GM12878 (cell line): ENCODE measurements around the gene WNT3A. TPM values are rescaled to one million over a fixed set of nuclear protein-coding genes. Genes with fewer than 3 reads are reported as not detected.

Experiments
- ATAC-seq: fragments of 200-7000 bp; cut with Tn5 transposase; 3 replicates; pipeline ENCODE4 v1.9.1; 2020; ENCODE audit warnings: mild to moderate bottlenecking, moderate library complexity
- BruUV-seq: library from RNA; stranded (reverse); fragments of 400-500 nt; replicated peaks from 2 replicates; lab custom pipeline; 2021; lab: Mats Ljungman, UMichigan
- CTCF ChIA-PET: fragments of 300-600 bp; sonication (Branson Sonifier 250); formaldehyde crosslinking; extraction: SDS; loops from one replicate; lab custom pipeline; 2021; ENCODE audit warnings: inconsistent platforms; lab: Yijun Ruan, JAX
- POLR2A ChIA-PET: fragments of 350-600 bp; formaldehyde crosslinking; extraction: SDS; loops from one replicate; lab custom pipeline; 2021; ENCODE audit warnings: inconsistent platforms; lab: Charles Lee
- RAD21 ChIA-PET: fragments of 300-600 bp; sonication (Branson Sonifier 250); formaldehyde crosslinking; loops from one replicate; lab custom pipeline; 2023; ENCODE audit warnings: antibody characterized with exemption; ENCODE audit not compliant: unreplicated experiment; lab: Charles Lee
- SMC1A ChIA-PET: fragments of 300-600 bp; sonication (Branson Sonifier 250); formaldehyde crosslinking; loops from one replicate; lab custom pipeline; 2023; ENCODE audit not compliant: unreplicated experiment, uncharacterized antibody; lab: Charles Lee
- DNase-seq: peaks from one replicate; pipeline ENCODE4 v3.0.0-alpha.2; 2011; ENCODE audit warnings: low read depth, low spot score
- FAIRE-seq: peaks from 3 replicates; lab custom pipeline; 2011; peaks lifted over from hg19 to GRCh38; lab: Jason Lieb, UNC
- H2AFZ ChIP-seq: 2 replicates; pipeline ENCODE4 v1.6.0; 2011; ENCODE audit warnings: low read depth, low read length, control low read depth; ENCODE audit not compliant: control insufficient read depth
- H3K27ac ChIP-seq: 2 replicates; pipeline ENCODE4 v1.5.1; 2011; ENCODE audit warnings: control low read depth; ENCODE audit not compliant: control insufficient read depth, insufficient read depth
- H3K27me3 ChIP-seq, 2 experiments: replicated peaks in 1 of 2; 2 replicates each; pipeline versions ENCODE4 v1.6.0 to v1.6.1; 2011; ENCODE audit warnings: low read length in 1 of 2; ENCODE audit not compliant: control insufficient read depth in 2 of 2, insufficient read depth in 2 of 2
- H3K36me3 ChIP-seq, 2 experiments: 2 replicates each; pipeline ENCODE4 v1.5.1; 2011; ENCODE audit warnings: low read length in 1 of 2; ENCODE audit not compliant: control insufficient read depth in 2 of 2, insufficient read depth in 2 of 2
- H3K4me1 ChIP-seq: 2 replicates; pipeline ENCODE4 v1.6.1; 2011; ENCODE audit warnings: mild to moderate bottlenecking, low read length, moderate library complexity, mixed read lengths; ENCODE audit not compliant: control insufficient read depth, insufficient read depth
- H3K4me2 ChIP-seq: 2 replicates; pipeline ENCODE4 v1.6.0; 2011; ENCODE audit warnings: control low read depth; ENCODE audit not compliant: control insufficient read depth, insufficient read depth
- H3K4me3 ChIP-seq: fragments of 200-600 bp; sonication (generic); 2 replicates; pipeline ENCODE4 v1.5.1; 2016
- H3K79me2 ChIP-seq: 2 replicates; pipeline ENCODE4 v1.6.0; 2011; ENCODE audit warnings: low read length; ENCODE audit not compliant: control insufficient read depth, insufficient read depth
- H3K9ac ChIP-seq: 2 replicates; pipeline ENCODE4 v1.8.0; 2011; ENCODE audit warnings: low read length, control low read depth, mixed read lengths; ENCODE audit not compliant: control insufficient read depth, insufficient read depth
- H3K9me3 ChIP-seq: replicated peaks from 3 replicates; pipeline ENCODE4 v1.5.1; 2011; ENCODE audit warnings: mild to moderate bottlenecking, low read length; ENCODE audit not compliant: control insufficient read depth, insufficient read depth
- H4K20me1 ChIP-seq: 2 replicates; pipeline ENCODE4 v1.6.0; 2011; ENCODE audit not compliant: control insufficient read depth, insufficient read depth
- CHD4 ChIP-seq: fragments of 200-600 bp; sonication (generic); IDR thresholded peaks from 2 replicates; pipeline ENCODE4 v1.6.1; 2016; ENCODE audit warnings: mild to moderate bottlenecking
- CREB1 ChIP-seq: IDR thresholded peaks from 2 replicates; pipeline ENCODE4 v1.6.1; 2012; ENCODE audit warnings: low read depth, mild to moderate bottlenecking, inconsistent platforms
- EGR1 ChIP-seq, 2 experiments: IDR thresholded peaks; 1 replicate in 1 of 2; 2 replicates in 1 of 2; pipeline ENCODE4 v1.6.1; 2011 to 2012; ENCODE audit warnings: low read depth in 2 of 2, low read length in 2 of 2, borderline replicate concordance in 1 of 2, mild to moderate bottlenecking in 1 of 2, moderate library complexity in 1 of 2
- MEF2A ChIP-seq: IDR thresholded peaks from 2 replicates; pipeline ENCODE4 v1.6.1; 2011; ENCODE audit warnings: low read depth, mild to moderate bottlenecking, low read length, moderate library complexity; ENCODE audit not compliant: insufficient read depth
- MTA3 ChIP-seq: IDR thresholded peaks from 2 replicates; pipeline ENCODE4 v1.6.1; 2012; ENCODE audit warnings: low read length, inconsistent platforms, borderline replicate concordance
- PAX5 ChIP-seq: IDR thresholded peaks from 2 replicates; pipeline ENCODE4 v1.6.1; 2011; ENCODE audit warnings: low read depth, low read length, borderline replicate concordance
- WRNIP1 ChIP-seq: IDR thresholded peaks from 2 replicates; pipeline ENCODE4 v1.6.1; 2011; ENCODE audit warnings: low read depth, low read length, improper control_type of control experiment, borderline replicate concordance
- ZNF274 ChIP-seq: IDR thresholded peaks from one replicate; pipeline ENCODE4 v1.8.0; 2011; ENCODE audit not compliant: insufficient read length, insufficient read depth
- ZNF622 ChIP-seq: fragments of 450-650 bp; IDR thresholded peaks from 2 replicates; pipeline ENCODE4 v1.6.1; 2017; ENCODE audit warnings: mild to moderate bottlenecking, inconsistent platforms
- WGBS: methylation state at CpG from one replicate; pipeline ENCODE4 v1.1.6; 2016; ENCODE audit warnings: low lambda C conversion rate; ENCODE audit not compliant: insufficient replicate concordance, insufficient coverage; ENCODE audit errors: missing lambda C conversion rate; 5-methylcytosine and 5-hydroxymethylcytosine counted together
- in situ Hi-C: fragments of 300-500 bp; cut with MboI; formaldehyde crosslinking; loops from 9 replicates; pipeline ENCODE4 v1.14.3; 2018; ENCODE audit warnings: mixed read lengths
- intact Hi-C: fragments of 100-400 bp; cut with micrococcal nuclease; formaldehyde crosslinking; loops from one replicate; pipeline ENCODE4 v1.14.2; 2022; ENCODE audit not compliant: unreplicated experiment
- polyA plus RNA-seq, 11 experiments: library from polyadenylated mRNA; depleted of rRNA in 4 of 11; unstranded in 6 of 11; stranded (reverse) in 5 of 11; fragments of >200 nt; fragmentation: Nextera tagmentation in 4 of 11; fragmentation: Illumina TruSeq in 1 of 11; extraction: Ambion mirVana in 4 of 11; extraction: Trizol in 1 of 11; gene quantifications; 1 replicate in 1 of 11; 2 replicates in 10 of 11; pipeline versions ENCODE4 v1.2.1 to v1.2.3, GENCODE V29; 2011 to 2016; ENCODE audit warnings: inconsistent platforms in 2 of 11, missing spikeins in 2 of 11, low read depth in 1 of 11
- total RNA-seq, 4 experiments: library from RNA; depleted of rRNA in 3 of 4; stranded (reverse); fragments of >200 nt in 3 of 4; fragmentation: Illumina TruSeq in 1 of 4; extraction: Trizol in 1 of 4; gene quantifications; 2 replicates each; pipeline versions ENCODE4 v1.2.1 to v1.2.3, GENCODE V29; 2013 to 2021
- TF ChIP-seq, protein P1 (sequence below): fragments of 450-650 bp; IDR thresholded peaks from 2 replicates; pipeline ENCODE4 v1.6.1; 2017; ENCODE audit warnings: mild to moderate bottlenecking, low read depth, inconsistent platforms; ENCODE audit not compliant: poor library complexity, severe bottlenecking

The WNT3A gene
- total and polyA plus RNA-seq, 10 of the 15 experiments (the other 5 are each of a cell fraction or from before 2014, with no cell fraction given): 0.16 TPM; not detected in 9

DNA sequence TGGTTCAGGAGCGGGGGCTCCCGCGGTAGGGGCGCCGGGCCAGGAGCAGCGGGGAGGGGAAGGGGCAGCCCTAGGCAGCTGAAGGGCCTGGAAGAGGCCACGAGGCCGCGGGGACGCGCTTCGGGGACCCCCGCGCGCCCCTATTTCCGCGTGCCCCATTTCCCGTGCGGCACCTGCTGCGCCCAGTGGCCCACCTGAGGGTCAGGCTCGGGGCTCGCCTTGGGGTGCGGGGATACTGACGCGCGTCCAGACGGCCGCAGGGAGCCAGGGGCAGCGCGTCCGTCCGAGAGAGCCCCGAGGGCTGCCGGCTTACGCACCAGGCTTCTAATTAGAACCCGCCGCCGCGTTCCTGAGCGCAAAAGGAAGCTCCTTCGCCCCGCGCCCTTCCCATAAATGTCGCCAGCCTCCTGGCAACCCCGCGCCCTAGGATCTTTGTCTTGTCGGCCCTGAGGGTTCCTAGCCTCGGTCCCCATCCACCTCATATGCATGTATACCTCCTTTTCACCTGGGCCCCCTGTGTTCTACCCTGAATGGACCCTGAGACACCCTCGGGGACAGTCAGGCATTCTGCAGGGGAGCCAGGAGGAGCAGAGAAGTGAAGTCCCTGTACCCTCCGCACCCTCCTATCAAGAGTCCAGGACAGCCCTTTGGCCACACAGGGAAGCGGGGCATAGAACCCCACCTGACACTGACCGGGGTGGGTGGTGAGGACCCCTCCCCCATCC, 1.8 kb downstream of the WNT3A start:
- no peak for ATAC-seq
- no peak overlapping the region for H3K27ac ChIP-seq
- BruUV-seq: no TSS peak
- no peak for FAIRE-seq
- no peaks in the 10 kb centered on the region for H3K36me3 ChIP-seq
- H3K4me2 ChIP-seq: no peak overlapping the region
- in situ Hi-C loops: no loop called here
- H3K4me3 ChIP-seq: no peak overlapping the region
- no peaks in the 10 kb centered on the region for H4K20me1 ChIP-seq
- H2AFZ ChIP-seq: no peak overlapping the region
- no peaks in the 10 kb centered on the region for H3K79me2 ChIP-seq
- H3K9me3 ChIP-seq: no peaks in the 10 kb centered on the region
- TF ChIP-seq MEF2A (no peak), EGR1 (IDR thresholded peaks at IDR 0.05; ENCODE audit: borderline replicate concordance in 1 of 2, low read depth in 2 of 2, low read length in 2 of 2) (no peak), ZNF622 (no peak), CREB1 (no peak), PAX5 (no peak), WRNIP1 (no peak), ZNF274 (no peak), CHD4 (no peak), MTA3 (no peak)
- TF ChIP-seq, protein P1, sequence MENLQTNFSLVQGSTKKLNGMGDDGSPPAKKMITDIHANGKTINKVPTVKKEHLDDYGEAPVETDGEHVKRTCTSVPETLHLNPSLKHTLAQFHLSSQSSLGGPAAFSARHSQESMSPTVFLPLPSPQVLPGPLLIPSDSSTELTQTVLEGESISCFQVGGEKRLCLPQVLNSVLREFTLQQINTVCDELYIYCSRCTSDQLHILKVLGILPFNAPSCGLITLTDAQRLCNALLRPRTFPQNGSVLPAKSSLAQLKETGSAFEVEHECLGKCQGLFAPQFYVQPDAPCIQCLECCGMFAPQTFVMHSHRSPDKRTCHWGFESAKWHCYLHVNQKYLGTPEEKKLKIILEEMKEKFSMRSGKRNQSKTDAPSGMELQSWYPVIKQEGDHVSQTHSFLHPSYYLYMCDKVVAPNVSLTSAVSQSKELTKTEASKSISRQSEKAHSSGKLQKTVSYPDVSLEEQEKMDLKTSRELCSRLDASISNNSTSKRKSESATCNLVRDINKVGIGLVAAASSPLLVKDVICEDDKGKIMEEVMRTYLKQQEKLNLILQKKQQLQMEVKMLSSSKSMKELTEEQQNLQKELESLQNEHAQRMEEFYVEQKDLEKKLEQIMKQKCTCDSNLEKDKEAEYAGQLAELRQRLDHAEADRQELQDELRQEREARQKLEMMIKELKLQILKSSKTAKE: no peak
- TF ChIP-seq, all 136 proteins: peak for 0
- Histone ChIP-seq H3K4me1 (peaks cover 9% of the 10 kb centered on the region), H3K9ac (no peak overlapping the region), H3K27me3 (peaks cover 2 to 22% of the 10 kb centered on the region in 2 experiments)
- intact Hi-C loops: no loop called here
- ChIA-PET POLR2A (no interaction called here), SMC1A (no interaction called here), RAD21 (no interaction called here), CTCF (no interaction called here)
- WGBS: 18% methylated on average over 44 of the region's 52 CpGs
- DNase-seq: no peak
